CD4-positive, alpha-beta T cell treated with Interleukin-1 beta for 1 hour (primary cell): ENCODE data around the gene FNDC3B.
A peak's percentile ranks its signal among the peaks of the same experiment; 100 is the strongest.

Experiments
- DNase-seq, 2 donors: peaks; one replicate each; pipeline ENCODE4 v3.0.0-alpha.2; 2020 to 2022

FNDC3B gene

GRCh38 chr3:172174513-172175253 lies 135.3 kb downstream of the FNDC3B start:
- DNase-seq = no peak

DNA sequence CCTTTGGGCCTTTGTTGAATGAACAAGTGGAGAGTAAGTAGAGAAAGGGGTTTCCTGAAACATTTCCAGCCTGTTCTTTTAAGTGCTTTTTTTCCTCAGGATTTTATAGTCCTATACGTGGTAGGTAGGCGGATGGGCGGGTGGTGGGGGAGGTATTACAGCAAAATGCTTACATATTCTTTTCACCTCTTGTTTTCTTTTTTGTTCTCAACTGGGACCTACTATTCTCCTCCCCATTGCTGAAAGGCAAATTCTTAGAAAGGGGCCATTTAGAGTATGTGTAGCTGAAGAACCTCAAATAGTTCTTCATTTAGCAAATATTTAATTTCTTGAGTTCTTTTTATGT lies 135.8 kb downstream of the FNDC3B start:
- DNase-seq = no peak

DNA sequence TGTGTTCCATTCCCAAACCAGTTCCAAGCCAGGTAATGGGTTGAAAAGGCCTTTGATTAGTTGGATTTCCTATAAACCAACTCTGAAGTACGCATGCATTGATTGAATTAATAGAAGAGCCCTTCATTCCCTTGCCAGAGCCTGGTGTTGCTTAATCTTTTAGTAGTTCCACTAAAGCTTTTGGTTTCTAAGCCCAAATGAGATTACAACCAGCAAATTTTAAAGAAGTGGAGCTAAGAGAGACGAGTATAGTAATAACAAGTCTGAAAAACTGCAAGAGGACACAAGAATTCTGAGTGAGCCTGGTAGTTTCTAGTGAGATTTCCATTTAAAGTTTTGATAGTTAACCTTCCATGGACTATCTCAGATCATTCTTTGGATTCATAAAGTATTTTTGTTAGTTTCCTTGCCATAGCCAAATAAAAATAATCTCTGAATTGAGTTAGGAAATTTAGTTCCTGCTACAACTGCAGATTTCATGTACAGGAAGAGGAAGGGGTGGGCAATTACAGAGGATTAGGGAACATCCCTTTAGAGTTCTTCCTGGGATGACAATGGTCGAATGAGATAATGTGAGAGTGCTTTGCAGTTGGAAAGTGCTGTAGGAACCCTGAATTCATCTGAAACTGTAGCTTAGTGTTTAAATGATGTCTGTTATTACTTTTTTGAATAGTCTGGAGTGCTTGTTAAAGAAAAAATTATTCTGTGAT lies 136.8 kb downstream of the FNDC3B start:
- no peak for DNase-seq

DNA sequence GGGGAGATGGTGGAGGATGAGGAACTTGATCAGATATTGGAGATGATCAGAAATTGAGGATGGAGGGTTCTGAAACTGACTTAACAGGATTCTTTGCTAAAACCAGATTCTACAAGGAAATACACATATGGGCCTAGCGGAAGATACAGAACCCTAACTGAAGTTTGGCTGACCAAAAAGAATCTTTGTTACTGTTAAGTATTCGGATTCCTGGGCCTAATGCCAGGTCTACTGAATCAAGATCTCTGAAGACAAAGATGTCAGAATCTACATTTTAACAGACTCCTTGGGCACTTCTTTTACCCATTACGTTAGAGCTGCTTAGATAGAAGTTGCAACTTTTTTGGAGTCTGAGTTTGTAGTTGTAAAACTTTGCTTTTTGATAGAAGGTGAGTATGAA lies 137.7 kb downstream of the FNDC3B start:
- DNase-seq = no peak

- no peak for DNase-seq
These were observed 138.5 kb downstream of the FNDC3B start for GRCh38 chr3:172177803-172178316.

- peak in 1 of 2 donors; percentile 1 for DNase-seq
These were observed 140.5 kb downstream of the FNDC3B start for GRCh38 chr3:172179680-172180399.

GRCh38 chr3:172180473-172180872 lies 141.1 kb downstream of the FNDC3B start:
- no peak for DNase-seq

DNA sequence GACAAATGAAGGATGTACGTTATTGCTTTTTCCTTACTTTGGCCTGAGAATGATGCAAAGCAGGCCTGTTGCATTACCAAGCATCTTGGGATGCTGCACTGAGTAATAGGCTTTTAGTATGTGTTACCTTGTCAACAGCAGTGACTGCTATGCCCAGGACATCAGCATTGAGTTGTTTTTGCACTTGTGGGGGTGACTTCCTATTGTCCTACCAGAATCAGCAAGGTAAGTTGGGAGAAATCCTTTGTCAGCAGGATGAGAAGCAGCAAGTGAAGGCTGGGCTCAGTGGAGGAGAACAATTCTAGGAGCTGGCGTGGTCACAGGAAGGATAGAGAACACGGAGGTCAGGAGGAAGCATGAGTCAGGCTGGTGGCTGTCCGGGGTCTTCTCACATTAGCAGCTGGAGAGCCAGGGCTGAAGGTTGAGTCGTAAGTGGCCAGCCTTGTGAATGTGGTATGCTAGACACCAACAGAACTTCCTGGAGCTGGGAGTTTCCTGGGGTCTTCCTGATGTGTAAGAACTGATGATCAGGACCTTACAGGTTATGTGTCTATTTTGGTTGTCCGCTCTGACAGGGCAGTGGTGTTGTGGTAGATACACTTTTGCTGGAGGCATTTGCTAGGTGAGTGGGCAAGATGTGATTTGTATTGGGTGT lies 142.7 kb downstream of the FNDC3B start:
- DNase-seq = no peak

DNA sequence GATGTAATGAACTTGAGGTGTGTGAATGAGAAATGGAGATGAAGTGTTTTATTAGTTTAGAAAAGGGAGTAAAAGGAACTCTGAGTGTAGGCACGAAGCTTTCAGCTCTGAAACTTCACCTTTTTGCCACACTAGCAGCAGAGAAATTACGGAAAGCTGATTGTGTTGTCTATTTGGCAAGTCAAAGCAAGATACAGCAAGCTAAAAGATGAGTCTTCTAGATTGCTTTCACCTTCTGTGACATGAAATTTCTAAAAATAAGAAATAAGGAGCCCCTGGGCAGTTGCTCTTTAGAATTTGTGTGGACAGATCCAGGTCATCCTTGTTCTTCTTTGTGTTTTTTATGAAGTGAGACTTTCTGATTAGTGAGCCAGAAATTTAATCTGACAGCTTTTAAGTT lies 143.4 kb downstream of the FNDC3B start:
- no peak for DNase-seq

GRCh38 chr3:172184106-172184822 lies 144.9 kb downstream of the FNDC3B start:
- no peak for DNase-seq

- DNase-seq = no peak
These were observed 146.5 kb downstream of the FNDC3B start for GRCh38 chr3:172185907-172186306.

DNA sequence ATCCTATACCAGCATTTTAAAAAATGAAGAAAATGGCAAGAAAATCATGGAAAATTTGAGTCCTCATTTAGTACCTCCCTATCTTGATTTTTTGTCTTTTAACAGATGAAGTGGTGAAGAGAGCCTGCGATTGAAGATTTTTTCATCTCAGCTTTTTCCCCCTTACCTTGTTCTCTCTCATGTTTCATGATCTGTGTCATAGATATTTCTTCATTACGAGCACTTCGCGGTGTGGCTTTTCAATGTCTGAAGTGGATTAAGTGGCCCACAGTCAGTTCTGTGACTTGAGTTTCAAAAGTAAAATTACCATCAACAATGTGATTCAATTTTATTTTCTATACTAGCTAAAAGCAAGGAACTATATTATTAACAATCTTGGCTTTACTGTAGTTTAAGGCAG lies 147.2 kb downstream of the FNDC3B start:
- DNase-seq = no peak

- DNase-seq = no peak
These were observed 148.1 kb downstream of the FNDC3B start for GRCh38 chr3:172187511-172187910.

DNA sequence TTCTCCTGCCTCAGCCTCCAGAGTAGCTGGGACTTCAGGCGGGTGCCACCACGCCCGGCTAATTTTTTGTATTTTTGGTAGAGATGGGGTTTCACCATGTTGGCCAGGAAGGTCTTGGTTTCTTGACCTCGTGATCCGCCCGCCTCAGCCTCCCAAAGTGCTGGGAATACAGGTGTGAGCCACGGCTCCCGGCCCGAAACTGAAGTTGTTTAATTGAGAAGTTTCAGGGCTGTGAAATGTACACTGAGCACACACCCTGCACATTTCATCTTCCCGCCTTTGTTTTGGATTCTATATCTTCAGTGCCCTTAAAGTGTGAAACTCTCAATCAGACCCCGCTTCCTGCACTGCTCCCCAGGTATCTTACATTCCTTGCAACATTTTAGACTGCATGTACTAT lies 149.1 kb downstream of the FNDC3B start:
- no peak for DNase-seq

GRCh38 chr3:172189213-172189612 lies 149.8 kb downstream of the FNDC3B start:
- no peak for DNase-seq

- no peak for DNase-seq
These were observed 150.7 kb downstream of the FNDC3B start for GRCh38 chr3:172189987-172190603.

- no peak for DNase-seq
These were observed 151.6 kb downstream of the FNDC3B start for GRCh38 chr3:172190980-172191379.

GRCh38 chr3:172191629-172192028 lies 152.3 kb downstream of the FNDC3B start:
- no peak for DNase-seq

GRCh38 chr3:172192830-172193415 lies 153.5 kb downstream of the FNDC3B start:
- no peak for DNase-seq

- no peak for DNase-seq
These were observed 154.1 kb downstream of the FNDC3B start for GRCh38 chr3:172193436-172193835.

DNA sequence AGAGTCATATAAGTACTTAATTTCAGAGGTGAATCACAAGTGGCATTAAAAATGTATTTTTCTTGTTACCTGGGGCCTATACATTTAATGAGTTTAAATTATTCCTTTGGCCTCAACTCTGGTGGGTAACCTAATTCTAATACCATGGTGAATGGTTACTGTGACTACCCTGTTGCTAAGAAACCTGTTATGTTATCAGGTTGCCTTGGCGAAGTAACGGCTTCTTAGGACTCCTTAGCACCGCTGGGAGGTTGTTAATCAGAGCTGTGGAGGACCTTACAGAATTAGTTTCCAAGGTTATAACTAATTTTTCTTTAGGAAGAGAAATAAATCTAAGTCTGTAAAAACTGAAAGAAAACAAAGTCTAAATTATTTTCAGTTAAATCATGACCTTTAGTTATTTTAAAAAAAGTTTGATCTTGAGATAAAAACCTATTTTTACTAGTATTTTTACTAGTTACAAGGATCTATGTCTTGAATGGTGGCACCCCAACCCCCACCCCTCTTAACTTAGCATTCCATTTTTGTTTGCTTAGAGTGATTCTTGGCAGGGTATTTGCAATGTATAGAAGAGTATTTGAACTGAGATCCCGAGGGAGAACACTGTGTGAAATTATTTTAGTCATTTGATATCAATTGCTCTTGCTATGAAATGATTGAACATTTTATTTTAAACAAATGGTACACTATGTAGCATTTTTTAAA lies 155.5 kb downstream of the FNDC3B start:
- DNase-seq = no peak
